Measurements from ENCODE around the gene CKLF.
A peak's percentile ranks its signal among the peaks of the same experiment; 100 is the strongest.

CKLF gene

DNA sequence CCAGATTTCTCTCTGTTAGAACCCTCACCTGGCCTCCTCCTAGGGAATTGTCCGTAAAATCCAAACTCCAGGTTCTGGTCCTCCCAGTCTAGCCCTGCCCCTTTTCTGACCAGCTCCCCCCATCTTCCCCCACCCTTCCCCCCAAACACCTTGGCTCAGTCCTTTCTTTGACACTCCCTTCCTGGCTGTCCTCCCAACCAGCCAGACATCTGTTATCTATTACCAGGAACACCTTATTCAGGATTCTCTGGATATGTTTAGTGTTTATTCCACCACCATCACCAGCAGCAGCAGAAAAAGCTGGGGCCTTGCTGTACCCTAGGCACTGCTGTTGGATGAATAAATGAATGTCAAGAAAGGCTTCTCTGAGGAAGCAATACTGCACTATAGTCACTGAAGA lies 48.1 kb downstream of the CKLF start:
- TF ChIP-seq, protein P1, sequence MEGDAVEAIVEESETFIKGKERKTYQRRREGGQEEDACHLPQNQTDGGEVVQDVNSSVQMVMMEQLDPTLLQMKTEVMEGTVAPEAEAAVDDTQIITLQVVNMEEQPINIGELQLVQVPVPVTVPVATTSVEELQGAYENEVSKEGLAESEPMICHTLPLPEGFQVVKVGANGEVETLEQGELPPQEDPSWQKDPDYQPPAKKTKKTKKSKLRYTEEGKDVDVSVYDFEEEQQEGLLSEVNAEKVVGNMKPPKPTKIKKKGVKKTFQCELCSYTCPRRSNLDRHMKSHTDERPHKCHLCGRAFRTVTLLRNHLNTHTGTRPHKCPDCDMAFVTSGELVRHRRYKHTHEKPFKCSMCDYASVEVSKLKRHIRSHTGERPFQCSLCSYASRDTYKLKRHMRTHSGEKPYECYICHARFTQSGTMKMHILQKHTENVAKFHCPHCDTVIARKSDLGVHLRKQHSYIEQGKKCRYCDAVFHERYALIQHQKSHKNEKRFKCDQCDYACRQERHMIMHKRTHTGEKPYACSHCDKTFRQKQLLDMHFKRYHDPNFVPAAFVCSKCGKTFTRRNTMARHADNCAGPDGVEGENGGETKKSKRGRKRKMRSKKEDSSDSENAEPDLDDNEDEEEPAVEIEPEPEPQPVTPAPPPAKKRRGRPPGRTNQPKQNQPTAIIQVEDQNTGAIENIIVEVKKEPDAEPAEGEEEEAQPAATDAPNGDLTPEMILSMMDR (IDR thresholded peaks at IDR 0.05): no peak
- Mint-ChIP-seq H3K4me3 (no peak overlapping the region), H3K9me3 (no peaks in the 10 kb centered on the region), H3K27ac (no peak overlapping the region), H3K4me1 (peaks cover 27% of the 10 kb centered on the region), H3K27me3 (ENCODE audit: low read depth, poor library complexity) (peaks cover 5% of the 10 kb centered on the region), H3K36me3 (ENCODE audit: low read depth) (no peaks in the 10 kb centered on the region)
- no peak for DNase-seq

DNA sequence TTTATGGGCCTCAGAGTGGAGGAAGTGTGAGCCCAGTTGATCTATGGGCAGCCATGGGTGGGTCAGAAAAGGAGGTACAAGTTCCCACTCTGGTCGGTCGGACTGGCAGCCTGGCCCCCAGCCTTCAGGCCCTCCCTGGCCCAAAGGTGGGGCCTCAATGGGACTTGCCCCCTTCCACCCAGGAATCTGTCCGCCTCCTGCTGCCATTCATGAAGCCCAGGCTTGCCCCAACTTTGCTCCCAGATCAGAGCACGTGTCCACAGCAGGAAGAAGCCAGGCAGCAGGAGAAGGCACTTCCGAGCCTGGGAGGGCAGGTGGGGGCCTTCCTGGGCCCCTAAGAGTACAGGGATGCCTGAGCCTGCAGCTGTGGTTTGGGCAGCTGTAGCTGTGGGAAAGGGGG lies 49.1 kb downstream of the CKLF start:
- DNase-seq: no peak
- Mint-ChIP-seq H3K4me1 (peaks cover 34% of the 10 kb centered on the region), H3K27ac (no peak overlapping the region), H3K36me3 (ENCODE audit: low read depth) (no peaks in the 10 kb centered on the region), H3K27me3 (ENCODE audit: low read depth, poor library complexity) (peaks cover 5% of the 10 kb centered on the region), H3K9me3 (no peaks in the 10 kb centered on the region), H3K4me3 (no peak overlapping the region)
- TF ChIP-seq, protein P1 (IDR thresholded peaks at IDR 0.05): no peak

DNA sequence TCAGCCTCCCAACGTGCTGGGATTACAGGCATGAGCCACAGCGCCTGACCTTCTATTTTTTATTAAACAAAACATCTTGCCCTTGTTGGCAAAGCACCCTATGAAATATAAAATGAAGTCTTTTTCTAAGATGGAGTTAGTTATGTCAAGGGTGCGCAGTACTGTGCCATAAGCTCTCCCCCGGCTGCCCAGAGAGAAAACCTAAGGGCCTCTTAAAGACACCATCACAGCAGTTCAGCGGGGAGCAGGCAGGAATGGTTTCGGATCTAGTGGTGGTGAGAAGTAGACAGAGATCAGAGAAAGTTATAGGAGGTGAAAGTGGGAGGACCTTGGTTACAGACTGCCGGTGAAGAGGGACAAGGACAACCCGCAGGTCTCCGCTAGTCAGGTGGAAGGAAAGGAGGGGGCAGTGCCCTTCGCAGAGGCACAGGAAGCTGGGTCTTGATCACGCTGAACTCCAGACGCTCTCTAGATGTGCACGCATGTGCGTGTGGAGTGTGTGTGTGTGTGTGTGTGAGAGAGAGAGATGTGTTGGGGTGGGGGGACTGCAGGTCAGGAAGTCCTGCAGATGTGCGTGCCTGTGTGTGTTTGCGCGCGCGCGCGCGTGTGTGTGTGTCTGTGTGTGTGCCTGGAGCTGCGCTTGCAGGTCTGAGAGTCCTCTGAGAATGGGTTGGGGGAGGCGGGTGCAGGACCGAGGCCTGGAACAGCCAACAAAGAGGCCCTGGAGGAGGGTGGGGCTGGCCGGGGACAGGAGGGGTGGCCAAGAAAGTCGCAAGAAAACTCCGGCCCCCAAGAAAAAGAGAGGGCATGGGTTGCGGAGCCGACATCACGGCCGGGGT lies 51.4 kb downstream of the CKLF start:
- TF ChIP-seq, protein P1 (IDR thresholded peaks at IDR 0.05): no peak
- Mint-ChIP-seq H3K4me1 (peaks cover 51% of the 10 kb centered on the region), H3K4me3 (peak overlapping the region; percentile 91), H3K9me3 (no peaks in the 10 kb centered on the region), H3K27me3 (ENCODE audit: low read depth, poor library complexity) (peaks cover 5% of the 10 kb centered on the region), H3K27ac (peak overlapping the region; percentile 95), H3K36me3 (ENCODE audit: low read depth) (peaks cover 2% of the 10 kb centered on the region)
- peak; percentile 68 for DNase-seq

DNA sequence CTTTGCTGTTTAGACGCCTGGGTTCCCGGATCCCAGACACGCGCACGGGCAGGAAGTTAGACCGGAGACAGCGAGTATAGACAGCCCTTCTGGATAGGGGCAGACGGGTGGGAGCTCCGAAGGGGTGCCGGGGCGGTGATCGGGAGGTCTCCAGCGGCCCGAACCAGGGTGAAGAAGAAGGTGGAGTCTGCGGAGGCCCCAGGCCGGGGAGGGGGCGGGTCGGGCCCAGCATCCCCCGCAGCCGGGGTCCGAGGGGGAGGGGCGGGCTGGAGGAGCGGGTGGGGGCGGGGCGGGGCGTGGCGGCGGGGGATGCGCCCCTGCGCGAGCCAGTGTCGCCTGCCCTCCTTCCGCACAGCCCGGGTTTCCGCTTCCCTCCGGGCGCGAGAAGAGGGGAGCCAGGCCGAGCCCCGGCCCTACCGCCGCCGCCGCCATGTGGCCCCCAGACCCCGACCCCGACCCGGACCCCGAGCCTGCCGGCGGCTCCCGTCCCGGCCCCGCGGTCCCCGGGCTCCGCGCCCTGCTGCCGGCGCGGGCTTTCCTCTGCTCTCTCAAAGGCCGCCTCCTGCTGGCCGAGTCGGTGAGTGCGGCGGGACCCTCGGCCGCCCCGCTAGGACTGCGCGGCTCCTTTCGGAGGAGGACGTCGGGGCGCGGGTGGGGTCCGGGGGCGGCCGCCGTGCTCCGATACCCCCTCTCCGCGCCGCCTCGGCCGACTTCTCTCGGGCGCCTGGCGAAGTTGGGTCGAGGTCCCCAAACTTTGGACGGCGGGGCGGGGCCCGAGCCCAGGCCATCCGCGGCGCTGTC lies 52.2 kb downstream of the CKLF start, which contains the start of gene CMTM3:
Gene CMTM3, plus strand, starts transcription at position 329 of the 801 bp plus-strand sequence. Its CDS starts 102 bp downstream, at position 431.
- Mint-ChIP-seq H3K27me3 (ENCODE audit: low read depth, poor library complexity) (peaks cover 5% of the 10 kb centered on the region), H3K27ac (peak within 1 kb of the TSS; percentile 95), H3K36me3 (ENCODE audit: low read depth) (peaks cover 4% of the 10 kb centered on the region), H3K4me1 (peaks cover 53% of the 10 kb centered on the region), H3K9me3 (no peaks in the 10 kb centered on the region), H3K4me3 (peak within 1 kb of the TSS; percentile 91)
- TF ChIP-seq, protein P1 (IDR thresholded peaks at IDR 0.05): peak; percentile 54
- DNase-seq: peak; percentile 87

DNA sequence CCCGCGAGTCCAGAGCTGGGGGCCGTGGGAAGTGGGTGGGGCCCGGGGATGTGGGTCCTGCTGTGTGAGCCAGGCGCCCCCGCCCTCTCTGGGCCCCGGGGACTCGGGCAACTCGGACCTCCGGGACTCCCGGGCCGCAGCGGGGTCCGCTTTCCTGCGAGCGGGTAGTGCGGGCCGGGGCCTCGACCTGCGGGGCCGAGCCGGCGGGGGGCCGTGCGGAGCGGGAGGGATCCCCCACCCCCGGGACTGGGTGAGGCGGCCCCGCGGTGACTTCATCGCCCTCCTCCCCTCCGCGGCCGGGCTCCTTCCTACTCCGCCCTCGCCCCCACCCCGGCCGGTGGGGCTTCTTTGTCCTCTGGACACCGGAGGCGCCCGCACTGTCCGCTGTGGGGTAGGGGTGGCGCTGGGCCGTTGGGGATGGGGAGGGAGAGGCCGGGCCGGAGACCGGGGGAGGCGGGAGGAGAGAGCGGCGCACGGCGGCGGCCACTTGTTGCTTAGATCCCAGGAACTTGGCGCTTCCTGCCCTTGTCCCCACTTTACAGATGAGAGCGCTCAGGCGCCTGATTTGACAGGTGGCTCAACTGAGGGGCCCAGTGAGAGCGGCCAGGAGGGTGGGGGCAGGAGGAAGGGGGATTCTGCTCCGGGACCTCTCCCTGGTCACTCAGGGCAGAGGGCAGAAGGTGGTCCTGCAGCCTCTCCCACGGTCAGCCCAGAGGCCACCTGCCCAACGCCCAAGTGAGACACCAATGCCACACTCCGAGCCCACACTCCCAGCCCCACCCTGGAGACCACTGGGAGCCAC lies 53.0 kb downstream of the CKLF start:
- Mint-ChIP-seq H3K27ac (no peak overlapping the region), H3K36me3 (ENCODE audit: low read depth) (peaks cover 12% of the 10 kb centered on the region), H3K9me3 (no peaks in the 10 kb centered on the region), H3K4me3 (peak overlapping the region; percentile 77), H3K4me1 (peaks cover 48% of the 10 kb centered on the region), H3K27me3 (ENCODE audit: low read depth, poor library complexity) (peaks cover 5% of the 10 kb centered on the region)
- peak; percentile 68 for DNase-seq
- TF ChIP-seq, protein P1 (IDR thresholded peaks at IDR 0.05): no peak

Data from nephron progenitor cell (in vitro differentiated cells).